NCI-H2196 treated with DMSO at 0.1 percent for 48 hours (cell line): Measurements from ENCODE around the gene ZNF467.

Source experiments
- DNase-seq: peaks from one replicate; lab custom pipeline; 2025; ENCODE audit not compliant: unreplicated experiment; lab: John Stamatoyannopoulos, UW

Gene ZNF467

DNA sequence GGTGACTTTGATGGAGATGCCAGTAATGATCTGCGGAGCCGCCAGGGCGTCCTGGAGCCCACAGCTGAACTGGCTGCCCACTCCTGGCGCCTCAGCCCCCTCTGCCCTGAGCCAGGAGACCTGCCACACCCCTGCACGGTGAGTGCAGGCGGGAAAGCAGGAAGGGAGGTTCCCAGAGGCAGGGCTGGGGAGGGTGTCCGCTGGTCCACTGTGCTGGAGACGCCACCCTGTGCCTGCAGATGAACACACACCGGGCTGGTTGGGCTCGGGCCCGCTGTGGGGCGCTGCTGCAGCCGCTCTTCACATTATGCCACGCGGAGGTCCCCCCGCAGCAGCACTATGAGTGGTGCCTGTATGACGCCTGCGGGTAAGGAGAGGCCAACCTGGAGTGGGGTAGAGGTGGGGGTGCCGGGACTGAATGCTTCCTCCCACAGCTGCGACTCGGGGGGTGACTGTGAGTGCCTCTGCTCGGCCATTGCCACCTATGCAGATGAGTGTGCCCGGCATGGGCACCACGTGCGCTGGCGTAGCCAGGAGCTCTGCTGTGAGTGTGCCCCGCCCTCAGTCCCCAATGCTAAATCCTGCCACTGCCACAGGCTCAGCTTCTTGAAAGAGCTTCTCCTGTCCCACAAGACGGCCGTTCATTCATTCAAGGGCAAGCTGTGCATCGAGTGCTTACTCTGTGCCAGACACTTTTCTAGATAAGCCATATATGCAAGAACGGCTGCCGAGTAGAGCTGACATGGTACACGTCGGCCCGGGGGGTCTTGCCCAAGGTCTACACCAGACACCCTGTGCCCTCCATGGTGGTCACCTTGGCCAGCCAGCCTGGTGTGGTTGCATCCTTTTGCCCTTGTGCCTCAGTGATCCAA is 14.3 kb upstream of the ZNF467 start:
- DNase-seq, result no peak

DNA sequence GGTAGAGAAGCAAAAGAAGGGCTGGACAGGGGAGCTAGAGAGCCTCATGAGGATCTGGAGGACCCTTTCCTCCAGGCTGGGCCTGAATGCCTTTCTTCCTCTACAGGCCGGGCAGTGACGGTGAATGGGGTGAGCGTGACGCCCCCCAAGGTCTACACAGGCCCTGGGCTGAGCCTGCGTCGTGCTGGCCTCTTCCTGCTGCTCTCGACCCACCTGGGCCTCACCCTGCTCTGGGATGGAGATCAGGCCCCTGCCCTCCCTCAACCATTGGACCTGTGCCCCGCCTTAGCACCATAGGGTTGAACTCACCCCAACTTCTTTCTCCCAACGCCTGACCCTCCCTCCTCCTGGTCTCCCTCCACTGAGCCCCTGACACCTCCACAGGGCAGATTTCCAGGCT is 12.6 kb upstream of the ZNF467 start:
- no peak for DNase-seq

DNA sequence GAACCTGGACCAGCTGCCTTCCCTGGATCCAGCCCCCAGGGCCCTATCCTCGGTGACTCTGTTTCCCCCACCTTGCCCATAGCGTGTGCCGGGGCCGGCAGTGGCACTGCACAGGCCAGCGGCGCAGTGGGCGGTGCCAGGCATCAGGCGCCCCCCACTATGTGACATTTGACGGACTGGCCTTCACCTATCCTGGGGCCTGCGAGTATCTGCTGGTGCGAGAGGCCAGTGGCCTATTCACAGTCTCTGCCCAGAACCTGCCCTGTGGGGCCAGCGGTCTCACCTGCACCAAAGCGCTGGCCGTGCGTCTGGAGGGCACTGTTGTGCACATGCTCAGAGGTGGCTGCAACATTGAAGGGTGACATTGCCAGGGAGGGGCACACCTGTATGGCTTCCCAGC is 12.0 kb upstream of the ZNF467 start:
- DNase-seq, result no peak

GRCh38 chr7:149784251-149784608 is 10.8 kb upstream of the ZNF467 start:
- DNase-seq, result no peak

DNA sequence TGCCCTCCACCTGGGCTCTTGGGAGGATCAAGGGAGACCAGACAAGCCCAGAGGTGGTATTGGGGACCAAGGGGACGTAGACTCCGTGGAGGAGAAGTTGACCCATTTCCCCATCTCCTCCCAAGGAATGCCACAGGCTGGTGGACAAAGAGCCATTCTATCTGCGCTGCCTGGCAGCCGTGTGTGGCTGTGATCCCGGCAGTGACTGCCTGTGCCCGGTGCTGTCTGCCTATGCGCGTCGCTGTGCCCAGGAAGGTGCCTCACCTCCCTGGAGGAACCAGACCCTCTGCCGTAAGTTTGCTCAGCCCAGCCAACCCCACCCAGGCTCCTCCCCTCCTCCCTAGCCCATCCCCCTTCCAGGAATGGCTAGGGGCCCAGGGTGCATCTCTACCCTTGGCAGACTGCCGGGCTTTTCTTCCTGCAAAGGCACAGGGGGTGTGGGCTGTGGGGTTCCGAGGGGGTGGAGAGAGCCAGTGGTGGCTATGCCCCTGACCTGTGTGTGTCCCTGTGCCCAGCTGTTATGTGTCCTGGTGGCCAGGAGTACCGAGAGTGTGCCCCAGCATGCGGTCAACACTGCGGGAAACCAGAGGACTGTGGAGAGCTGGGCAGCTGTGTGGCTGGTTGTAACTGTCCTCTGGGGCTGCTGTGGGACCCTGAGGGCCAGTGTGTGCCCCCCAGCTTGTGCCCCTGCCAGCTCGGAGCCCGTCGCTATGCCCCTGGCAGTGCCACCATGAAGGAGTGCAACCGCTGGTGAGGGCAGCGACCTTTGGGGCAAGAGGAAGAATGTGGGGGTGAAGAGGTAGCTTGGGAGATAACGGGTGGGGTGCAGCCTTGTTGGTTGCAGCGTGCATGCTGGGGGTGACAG is 10.2 kb upstream of the ZNF467 start:
- DNase-seq, result no peak

DNA sequence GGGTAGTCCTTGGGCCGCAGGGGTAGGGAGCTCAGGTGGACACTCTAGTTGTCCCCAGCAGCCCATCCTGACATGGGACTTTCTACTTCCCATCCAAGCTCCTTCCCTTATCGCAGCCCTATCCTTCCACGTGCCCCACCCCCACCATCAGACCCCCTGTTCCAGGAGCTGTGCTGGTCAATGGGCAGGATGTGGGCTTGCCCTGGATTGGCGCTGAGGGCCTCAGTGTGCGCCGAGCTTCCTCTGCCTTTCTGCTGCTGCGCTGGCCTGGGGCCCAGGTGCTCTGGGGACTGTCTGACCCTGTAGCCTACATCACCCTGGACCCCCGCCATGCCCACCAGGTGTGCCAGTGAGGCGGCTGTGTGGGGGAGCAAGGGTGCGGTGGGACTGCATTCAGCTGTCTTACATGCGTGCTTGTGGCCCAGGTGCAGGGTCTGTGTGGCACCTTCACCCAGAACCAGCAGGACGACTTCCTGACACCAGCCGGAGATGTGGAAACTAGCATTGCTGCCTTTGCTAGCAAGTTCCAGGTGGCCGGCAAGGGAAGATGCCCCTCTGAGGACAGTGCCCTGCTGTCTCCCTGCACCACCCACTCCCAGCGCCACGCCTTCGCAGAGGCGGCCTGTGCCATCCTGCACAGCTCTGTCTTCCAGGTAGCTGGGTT is 9.4 kb upstream of the ZNF467 start:
- no peak for DNase-seq

- no peak for DNase-seq
Observed at GRCh38 chr7:149781921-149782320, 8.5 kb upstream of the ZNF467 start.

DNA sequence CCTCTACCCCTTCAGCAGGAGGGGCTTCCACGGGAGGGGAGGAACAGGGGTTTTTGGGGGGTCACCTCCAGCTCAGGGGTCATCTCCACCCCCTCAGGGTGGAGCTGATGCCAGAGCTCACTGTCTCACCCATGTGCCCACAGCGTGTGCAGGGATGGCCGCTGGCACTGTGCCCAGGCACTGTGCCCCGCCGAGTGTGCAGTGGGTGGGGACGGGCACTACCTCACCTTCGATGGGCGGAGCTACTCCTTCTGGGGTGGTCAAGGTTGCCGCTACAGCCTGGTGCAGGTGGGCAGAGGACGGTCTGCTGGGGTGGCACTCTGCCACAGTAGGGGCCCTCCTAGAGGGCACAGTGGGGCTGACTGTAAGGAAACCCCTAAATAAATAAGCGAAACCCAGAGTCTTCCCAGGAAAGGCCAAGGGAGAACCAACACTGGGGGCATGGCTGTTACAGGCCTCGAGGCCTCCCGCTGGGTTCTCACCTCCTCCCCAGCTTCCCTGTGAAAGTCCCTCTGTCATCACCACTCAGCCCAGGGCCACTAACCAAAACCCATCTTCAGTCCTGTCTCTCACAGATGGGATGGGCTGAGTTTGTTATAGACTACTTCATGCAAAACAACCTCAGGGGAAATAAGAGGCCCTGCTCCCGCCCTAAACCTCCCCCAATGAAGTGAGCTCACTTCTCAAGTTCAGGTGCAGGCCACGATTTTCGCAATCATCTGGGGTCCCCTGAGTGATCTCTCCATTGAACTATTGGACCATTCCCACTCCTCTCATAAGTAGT is 7.4 kb upstream of the ZNF467 start:
- DNase-seq, result no peak

DNA sequence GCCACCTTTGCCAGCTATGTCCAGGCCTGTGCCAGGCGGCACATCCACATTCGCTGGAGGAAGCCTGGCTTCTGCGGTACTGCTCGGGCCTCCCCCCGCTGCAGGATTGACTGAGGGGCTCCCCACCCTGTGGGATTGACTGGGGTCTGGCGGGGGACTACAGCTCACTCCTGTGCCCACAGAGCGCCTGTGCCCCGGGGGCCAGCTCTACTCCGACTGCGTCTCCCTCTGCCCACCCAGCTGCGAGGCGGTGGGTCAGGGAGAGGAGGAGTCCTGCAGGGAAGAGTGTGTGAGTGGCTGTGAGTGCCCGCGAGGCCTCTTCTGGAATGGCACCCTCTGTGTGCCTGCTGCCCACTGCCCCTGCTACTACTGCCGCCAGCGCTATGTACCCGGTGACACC is 6.7 kb upstream of the ZNF467 start:
- DNase-seq, result no peak

- no peak for DNase-seq
Observed at GRCh38 chr7:149779502-149779805, 6.1 kb upstream of the ZNF467 start.

DNA sequence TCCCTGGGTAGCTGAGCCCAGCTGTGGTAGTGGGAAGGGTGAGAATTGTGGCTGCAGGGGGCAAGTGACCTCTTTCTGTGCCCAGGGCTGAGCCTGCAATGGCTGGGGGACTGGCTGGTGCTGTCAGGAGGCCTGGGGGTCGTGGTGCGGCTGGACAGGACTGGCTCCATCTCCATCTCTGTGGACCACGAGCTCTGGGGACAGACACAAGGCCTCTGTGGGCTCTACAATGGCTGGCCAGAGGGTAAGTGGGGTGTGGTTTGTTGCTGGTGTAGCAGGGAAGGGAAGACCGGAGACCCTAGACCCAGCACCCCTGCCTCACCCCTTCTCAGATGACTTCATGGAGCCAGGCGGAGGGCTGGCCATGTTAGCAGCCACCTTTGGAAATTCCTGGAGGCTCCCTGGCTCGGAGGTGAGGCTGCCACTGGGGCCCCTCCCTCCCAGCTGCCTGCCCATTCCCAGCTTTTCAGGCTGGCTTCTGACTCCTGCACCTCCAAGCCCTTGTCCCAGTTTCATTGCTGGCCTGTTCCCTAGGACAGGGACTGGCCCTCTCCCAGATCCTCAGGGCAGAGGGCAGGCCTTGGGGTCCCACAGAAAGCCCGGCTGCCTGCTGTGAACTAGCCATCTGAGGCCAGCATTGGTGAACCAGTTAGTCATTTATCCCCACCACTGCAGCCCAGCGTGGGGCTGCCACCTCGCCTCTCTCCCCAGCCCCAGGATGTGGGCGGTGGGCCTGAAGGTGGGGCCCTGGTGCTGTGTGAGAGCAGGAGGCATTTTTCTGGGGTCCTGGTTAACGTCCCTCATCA is 5.5 kb upstream of the ZNF467 start:
- no peak for DNase-seq

GRCh38 chr7:149778327-149778637 is 4.9 kb upstream of the ZNF467 start:
- DNase-seq, result no peak

DNA sequence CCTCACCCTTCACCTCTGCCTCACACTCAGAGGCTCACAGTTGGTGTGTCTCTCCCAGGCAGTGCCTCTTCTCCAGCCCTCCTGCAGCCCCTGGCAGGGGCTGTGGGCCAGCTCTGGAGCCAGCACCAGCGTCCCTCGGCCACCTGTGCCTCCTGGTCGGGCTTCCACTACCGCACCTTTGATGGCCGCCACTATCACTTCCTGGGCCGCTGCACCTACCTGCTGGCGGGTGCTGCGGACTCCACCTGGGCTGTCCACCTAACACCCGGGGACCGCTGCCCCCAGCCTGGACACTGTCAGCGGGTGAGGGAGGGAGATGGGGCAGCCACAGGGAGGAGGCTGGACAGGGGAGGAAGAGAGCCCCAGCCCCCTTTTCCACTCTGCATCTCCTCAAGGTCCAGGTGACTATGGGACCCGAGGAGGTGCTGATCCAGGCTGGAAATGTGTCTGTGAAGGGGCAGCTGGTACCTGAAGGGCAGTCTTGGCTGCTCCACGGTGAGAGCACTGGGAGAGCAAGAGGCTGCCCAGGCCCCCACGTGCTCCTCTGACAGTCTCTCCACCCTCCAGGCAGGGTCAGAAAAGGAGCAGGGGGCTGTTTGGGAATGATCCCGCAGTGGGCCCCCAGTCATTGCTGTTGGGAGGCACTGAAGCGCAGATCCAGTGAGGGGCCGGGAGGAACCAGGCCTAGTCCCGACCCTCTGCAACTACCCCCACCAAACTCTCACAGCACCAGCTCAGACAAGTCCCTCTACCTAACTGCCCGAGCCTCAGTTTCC is 4.4 kb upstream of the ZNF467 start:
- DNase-seq, result no peak

- no peak for DNase-seq
Observed at GRCh38 chr7:149776848-149777407, 3.5 kb upstream of the ZNF467 start.

- no peak for DNase-seq
Observed at GRCh38 chr7:149776289-149776688, 2.9 kb upstream of the ZNF467 start.

GRCh38 chr7:149775176-149775556 is 1.8 kb upstream of the ZNF467 start:
- DNase-seq, result no peak

- no peak for DNase-seq
Observed at GRCh38 chr7:149774237-149775175, 1.1 kb upstream of the ZNF467 start.

DNA sequence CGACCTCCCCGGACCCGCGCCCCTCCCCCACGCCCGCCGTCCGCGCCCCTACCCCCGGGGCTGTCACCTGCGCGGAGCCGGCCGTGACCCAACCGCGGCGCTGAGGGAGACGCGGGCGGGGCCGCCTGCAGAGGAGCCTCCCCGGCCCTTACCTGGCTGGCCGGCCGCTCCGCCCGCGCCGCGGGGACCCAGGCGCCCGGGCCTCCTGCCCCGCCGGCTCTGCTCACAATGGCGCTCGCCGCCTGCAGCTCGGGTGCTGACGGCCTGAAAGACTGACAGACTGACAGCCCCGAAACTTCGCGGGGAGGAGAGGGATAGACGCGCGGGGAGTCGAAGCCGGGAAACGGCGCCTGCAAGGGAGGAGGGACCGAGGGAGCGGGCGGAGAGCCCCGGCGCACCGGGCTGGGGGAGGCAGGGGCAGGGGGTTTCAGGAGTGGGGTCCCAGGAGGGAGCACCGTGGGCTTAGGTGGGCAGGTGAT is 393 bp downstream of the ZNF467 start:
- DNase-seq, result no peak
